GM13977 (cell line): ENCODE data around the gene ANO2.

Source experiments
- DNase-seq: peaks from one replicate; pipeline ENCODE4 v3.0.0; 2012; ENCODE audit warnings: low spot score
- CTCF ChIP-seq: IDR thresholded peaks from 2 replicates; pipeline ENCODE4 v1.5.1; 2012; ENCODE audit warnings: mild to moderate bottlenecking, control low read depth; ENCODE audit not compliant: insufficient read depth; ENCODE audit errors: extremely low read depth, missing control alignments
- in situ Hi-C: fragments of 300-500 bp; cut with MboI; formaldehyde crosslinking; loops from one replicate; pipeline ENCODE4 v1.12.0; 2022; ENCODE audit warnings: low sequenced_read_pairs, low pct_unique_long_range_greater_than_20kb, mixed read lengths, inconsistent platforms; ENCODE audit not compliant: unreplicated experiment

The ANO2 gene

GRCh38 chr12:5650281-5650680, 294.8 kb downstream of the ANO2 start:
- in situ Hi-C loops: no loop called here
- TF ChIP-seq CTCF: no peak
- DNase-seq: no peak

GRCh38 chr12:5648692-5649359, 296.2 kb downstream of the ANO2 start:
- in situ Hi-C loops: no loop called here
- DNase-seq: no peak
- peak; percentile 34 for TF ChIP-seq CTCF

GRCh38 chr12:5643266-5643665, 301.8 kb downstream of the ANO2 start:
- in situ Hi-C loops: no loop called here
- no peak for TF ChIP-seq CTCF
- no peak for DNase-seq

DNA sequence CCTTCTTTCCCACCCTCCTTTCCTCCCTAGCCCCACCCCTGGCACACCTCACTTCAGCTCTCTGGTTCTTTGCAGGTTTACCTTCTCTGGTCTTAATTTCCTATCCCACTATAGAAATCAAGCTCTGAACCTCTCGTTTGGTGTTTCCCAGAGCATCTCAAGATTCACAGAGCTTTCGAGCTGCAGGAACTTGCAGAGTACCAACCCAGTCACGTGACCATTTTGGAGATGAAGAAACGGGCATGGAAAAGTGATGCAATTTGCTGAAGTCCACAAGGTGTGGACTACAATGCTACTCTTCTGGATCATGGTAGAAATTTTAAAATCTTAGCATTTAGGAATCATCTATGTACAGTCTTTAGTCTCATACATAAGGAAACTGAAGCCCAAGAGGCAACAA, 307.4 kb downstream of the ANO2 start:
- in situ Hi-C loops: no loop called here
- DNase-seq: no peak
- no peak for TF ChIP-seq CTCF

DNA sequence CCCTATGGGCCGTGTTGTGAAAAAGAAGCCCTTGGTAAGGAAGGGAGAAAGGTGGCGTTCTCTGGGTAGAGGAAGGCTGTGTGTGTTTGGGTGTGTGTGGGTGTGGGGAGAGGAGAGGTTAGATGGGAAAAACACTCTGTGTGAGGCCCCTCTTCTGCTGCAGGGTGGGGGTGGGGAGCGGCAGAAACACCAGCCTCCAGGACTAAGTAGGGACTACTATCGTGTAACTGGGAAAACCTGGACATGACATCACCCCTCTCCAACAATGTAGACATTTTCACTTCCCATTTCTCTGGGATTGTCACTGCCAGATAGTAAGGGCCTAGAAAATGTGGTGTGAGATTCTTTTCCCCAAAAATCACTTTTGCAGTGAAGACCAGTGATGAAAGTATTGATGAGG, 308.2 kb downstream of the ANO2 start:
- DNase-seq: no peak
- TF ChIP-seq CTCF: no peak

GRCh38 chr12:5633106-5633505, 312.0 kb downstream of the ANO2 start:
- DNase-seq: no peak
- no peak for TF ChIP-seq CTCF
- in situ Hi-C loops: no loop called here

More for the DNA sequence above, 308.2 kb downstream of the ANO2 start:
- in situ Hi-C loops: no loop called here
